ENCODE results near the gene TEPSIN.
"Not testable (repeated sequence)": the region's sequence is repeated elsewhere in the genome, so short reads cannot be mapped to it uniquely, and the experiment has no call there.

The TEPSIN gene

GRCh38 chr17:81237591-81238489 lies 1.0 kb downstream of the TEPSIN start:
- H3K4me3 ChIP-seq (ENCODE audit: low read depth, low read length): peak overlapping the region; percentile 84

GRCh38 chr17:81236784-81237183 lies 2.1 kb downstream of the TEPSIN start:
- H3K4me3 ChIP-seq (ENCODE audit: low read depth, low read length): no peak overlapping the region

DNA sequence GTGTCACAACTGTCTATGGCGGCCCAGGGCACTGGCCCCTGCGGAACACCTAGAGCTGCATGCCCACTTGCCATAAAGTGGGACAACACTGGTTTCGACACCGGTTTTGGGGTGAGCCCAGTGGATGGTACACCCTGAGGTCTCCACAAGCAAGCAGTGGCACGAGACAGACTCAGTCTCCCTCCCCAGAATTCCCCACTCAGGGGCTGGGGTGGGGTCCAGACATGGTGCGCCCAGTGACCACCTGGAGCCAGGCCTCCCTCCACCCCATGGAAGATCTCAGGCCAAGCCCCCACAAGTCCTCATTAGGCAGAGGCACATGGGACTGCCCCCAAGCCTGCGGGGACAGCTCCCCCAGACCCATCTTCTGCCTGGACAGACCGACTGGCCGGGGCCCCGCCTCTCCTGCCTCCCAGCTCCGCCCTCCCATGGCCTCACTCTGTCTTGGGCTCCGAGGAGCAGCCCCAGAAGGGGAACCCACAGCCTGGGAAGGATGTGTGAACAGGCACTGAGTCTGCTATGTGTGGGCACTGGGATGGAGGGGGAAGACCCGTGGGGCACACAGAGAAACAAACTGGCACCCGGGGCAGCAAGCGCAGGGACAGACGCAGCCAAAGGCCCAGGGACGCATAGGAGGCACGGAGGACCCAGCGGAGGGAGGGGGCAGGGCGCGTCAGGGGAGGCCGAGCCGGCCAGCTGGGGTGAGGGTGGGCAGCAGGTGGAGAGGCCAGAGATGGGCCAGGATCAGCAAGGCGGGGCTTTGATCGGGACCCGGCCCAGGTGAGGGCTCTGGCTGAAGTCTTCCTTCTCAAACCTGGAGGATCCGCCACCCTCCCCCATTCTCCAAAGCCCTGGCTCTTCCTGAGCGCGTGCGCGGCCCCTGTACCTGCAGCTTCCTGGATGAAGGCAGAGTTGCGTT lies 2.8 kb downstream of the TEPSIN start:
- H3K4me3 ChIP-seq (ENCODE audit: low read depth, low read length): no peak overlapping the region

- H3K4me3 ChIP-seq (ENCODE audit: low read depth, low read length): no peak overlapping the region
Measured at GRCh38 chr17:81234940-81235821, 3.7 kb downstream of the TEPSIN start.

DNA sequence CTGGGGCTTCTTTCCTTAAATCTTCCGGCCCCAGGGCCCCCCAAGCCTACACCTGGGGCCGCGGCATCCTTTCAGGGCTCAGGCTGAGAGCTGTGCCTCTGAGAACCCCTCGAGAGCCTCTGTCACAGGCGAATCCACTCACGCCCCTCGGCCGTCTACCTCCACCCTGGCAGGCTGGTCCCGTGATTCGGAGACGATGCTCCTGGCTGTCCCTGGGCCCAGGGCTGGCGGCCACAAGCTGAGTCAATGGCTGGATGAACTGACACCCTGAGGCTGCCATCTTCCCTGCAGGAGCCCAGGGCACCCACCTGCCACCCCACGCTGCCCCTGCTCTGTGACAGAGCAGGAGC lies 4.4 kb downstream of the TEPSIN start:
- no peak overlapping the region for H3K4me3 ChIP-seq (ENCODE audit: low read depth, low read length)

DNA sequence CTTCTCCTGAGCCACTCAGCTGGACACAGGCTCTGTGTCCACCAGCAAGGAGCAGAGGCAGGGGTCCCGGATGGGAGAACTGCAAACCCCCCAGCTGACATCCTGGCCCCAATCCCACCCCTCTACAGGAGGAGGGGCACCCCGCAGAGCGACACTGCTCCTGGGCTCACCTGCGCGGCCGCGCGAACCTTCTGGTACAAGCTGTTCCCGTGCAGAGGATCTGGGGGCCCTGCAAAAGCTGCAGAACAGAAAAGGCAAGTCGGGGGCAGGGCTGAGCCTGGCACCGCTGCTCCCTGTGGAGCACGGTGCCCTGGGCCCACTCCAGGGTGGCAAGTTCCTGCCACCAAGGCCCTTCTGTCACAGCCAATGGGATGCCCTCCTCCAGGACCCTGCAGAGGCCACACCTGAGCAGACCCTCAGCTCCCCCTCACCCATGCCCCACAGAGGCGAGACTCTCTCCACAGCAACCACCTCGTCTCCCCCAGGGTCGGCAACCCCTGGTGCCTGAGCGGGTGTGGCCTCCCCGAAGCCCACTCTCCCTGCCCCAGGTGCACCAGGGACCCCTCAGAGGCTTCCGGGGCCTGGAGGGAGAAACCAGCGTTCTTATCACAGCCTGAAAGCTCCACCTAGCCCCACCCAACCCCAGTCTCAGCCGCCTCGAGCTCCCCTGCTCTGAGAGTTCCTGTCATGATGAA lies 4.9 kb downstream of the TEPSIN start:
- H3K4me3 ChIP-seq (ENCODE audit: low read depth, low read length): no peak overlapping the region

- no peak overlapping the region for H3K4me3 ChIP-seq (ENCODE audit: low read depth, low read length)
Measured at GRCh38 chr17:81233316-81233715, 5.5 kb downstream of the TEPSIN start.

- no peak overlapping the region for H3K4me3 ChIP-seq (ENCODE audit: low read depth, low read length)
Measured at GRCh38 chr17:81232616-81233241, 6.1 kb downstream of the TEPSIN start.

GRCh38 chr17:81231766-81232581 lies 6.9 kb downstream of the TEPSIN start:
- no peak overlapping the region for H3K4me3 ChIP-seq (ENCODE audit: low read depth, low read length)

GRCh38 chr17:81231121-81231645 lies 7.7 kb downstream of the TEPSIN start:
- no peak overlapping the region for H3K4me3 ChIP-seq (ENCODE audit: low read depth, low read length)

GRCh38 chr17:81230043-81230820 lies 8.6 kb downstream of the TEPSIN start:
- H3K4me3 ChIP-seq (ENCODE audit: low read depth, low read length): no peak overlapping the region

GRCh38 chr17:81229666-81229920 lies 9.3 kb downstream of the TEPSIN start:
- H3K4me3 ChIP-seq (ENCODE audit: low read depth, low read length): no peak overlapping the region

DNA sequence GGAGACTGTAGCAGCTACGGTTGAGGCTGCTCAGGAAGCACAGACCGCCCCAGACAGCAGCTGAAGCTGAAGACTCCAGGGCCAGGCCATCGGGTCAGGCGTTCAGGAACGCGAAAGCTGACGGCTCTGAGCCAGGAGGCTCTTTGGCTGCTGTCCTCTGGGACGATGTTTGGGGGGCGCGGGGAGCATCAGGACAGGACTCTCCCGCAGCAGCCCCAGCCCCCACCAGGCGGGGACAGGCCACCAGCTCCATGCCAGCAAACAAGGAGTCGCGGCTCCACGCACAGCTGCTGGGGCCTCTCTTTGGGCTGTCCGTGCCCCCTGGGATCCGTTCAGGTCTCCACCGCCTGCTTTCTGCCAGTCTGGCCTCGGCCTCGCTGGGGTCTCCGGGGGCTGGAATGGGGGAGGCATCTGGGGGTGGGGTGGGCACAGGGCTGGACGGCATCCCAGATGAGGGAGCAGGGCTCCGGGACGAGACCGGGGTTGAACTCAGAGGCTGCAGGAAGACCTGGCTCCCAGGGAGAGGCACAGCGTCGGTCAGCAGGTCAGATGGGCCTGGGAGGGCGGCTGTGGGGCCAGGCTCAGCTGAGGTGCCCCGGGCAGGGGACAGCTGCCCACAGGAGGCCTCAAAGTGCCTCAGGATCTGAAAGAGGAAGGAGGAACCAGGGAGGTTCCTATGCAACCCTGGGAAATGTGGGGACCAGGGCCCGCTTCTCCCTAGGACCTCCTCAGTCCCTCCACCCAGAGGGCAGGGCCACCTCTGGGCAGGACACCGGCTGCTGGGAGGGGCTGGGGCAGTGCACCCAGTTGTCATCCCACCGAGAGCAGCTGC lies 9.8 kb downstream of the TEPSIN start:
- no peak overlapping the region for H3K4me3 ChIP-seq (ENCODE audit: low read depth, low read length)

- no peak overlapping the region for H3K4me3 ChIP-seq (ENCODE audit: low read depth, low read length)
Measured at GRCh38 chr17:81228420-81228819, 10.4 kb downstream of the TEPSIN start.

DNA sequence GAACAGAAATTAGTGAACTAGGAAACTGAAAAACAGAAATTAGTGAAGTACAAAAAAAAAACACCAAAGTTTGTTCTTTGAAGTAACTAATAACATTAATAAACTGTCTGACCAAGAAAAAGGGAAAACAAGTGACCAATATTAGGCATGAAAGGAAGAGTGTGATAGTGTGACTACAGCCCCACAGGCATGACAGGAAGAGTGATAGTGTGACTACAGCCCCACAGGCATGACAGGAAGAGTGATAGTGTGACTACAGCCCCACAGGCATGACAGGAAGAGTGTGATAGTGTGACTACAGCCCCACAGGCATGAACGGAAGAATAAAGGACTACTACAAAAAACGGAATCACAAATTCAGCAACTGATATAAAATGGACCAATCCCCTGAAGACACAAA lies 11.2 kb downstream of the TEPSIN start:
- not testable (repeated sequence) for H3K4me3 ChIP-seq (ENCODE audit: low read depth, low read length)

DNA sequence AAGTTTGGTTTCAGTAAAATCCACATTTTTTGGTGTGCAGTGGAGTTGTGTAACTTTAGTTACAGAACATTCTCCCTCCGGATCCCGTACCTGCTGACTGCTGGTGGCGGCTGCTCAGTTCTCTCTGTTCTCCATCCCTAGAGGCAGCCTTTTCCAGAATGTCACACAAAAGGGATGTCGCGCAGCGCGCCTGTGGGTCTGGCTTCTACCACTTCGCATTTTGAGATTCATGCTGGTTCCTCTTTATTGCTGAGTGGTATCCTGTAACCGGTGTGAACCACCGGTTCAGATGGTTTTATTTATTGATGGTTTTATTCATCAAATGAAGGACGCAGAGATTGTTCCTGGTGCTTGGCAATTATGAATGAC lies 15.1 kb downstream of the TEPSIN start:
- H3K4me3 ChIP-seq (ENCODE audit: low read depth, low read length): no peak overlapping the region

Data from iPS-11a (cell line).